Lung (tissue), 12 donors: ENCODE data around the gene FADS1. TPM values are rescaled to one million over a fixed set of nuclear protein-coding genes. Genes with fewer than 3 reads are reported as not detected.

ENCODE experiments used
- ATAC-seq: fragments of 200-7000 bp; cut with Tn5 transposase; one replicate; pipeline ENCODE4 v1.9.1; 2020; ENCODE audit warnings: moderate number of reproducible peaks; ENCODE audit not compliant: insufficient read depth, low FRiP score
- DNase-seq, 3 donors: peaks; one replicate each; pipeline ENCODE4 v3.0.0-alpha.2; 2013 to 2017
- H3K27ac ChIP-seq, 2 donors: one replicate each; pipeline ENCODE4 v1.5.1; 2013; ENCODE audit warnings: mild to moderate bottlenecking in 2 of 2, moderate library complexity in 2 of 2, control low read depth in 1 of 2, inconsistent platforms in 1 of 2, low read depth in 1 of 2, low read length in 1 of 2
- H3K27me3 ChIP-seq, 3 donors: one replicate each; pipeline ENCODE4 v1.5.1; 2013; ENCODE audit warnings: low read length in 2 of 3; ENCODE audit not compliant: control insufficient read depth in 3 of 3, insufficient read depth in 3 of 3
- H3K36me3 ChIP-seq, 4 donors: one replicate each; pipeline ENCODE4 v1.5.1; 2013; ENCODE audit warnings: low read length in 4 of 4, mild to moderate bottlenecking in 1 of 4, moderate library complexity in 1 of 4; ENCODE audit not compliant: control insufficient read depth in 4 of 4, insufficient read depth in 4 of 4
- H3K4me1 ChIP-seq, 5 donors: one replicate each; pipeline ENCODE4 v1.5.1; 2013; ENCODE audit warnings: low read length in 5 of 5, mild to moderate bottlenecking in 2 of 5, moderate library complexity in 1 of 5; ENCODE audit not compliant: control insufficient read depth in 5 of 5, insufficient read depth in 5 of 5
- H3K4me3 ChIP-seq: one replicate; pipeline ENCODE4 v1.5.1; 2013; ENCODE audit warnings: mild to moderate bottlenecking, control low read depth, moderate library complexity
- H3K9ac ChIP-seq, 2 donors: one replicate each; pipeline ENCODE4 v1.5.1; 2013; ENCODE audit warnings: low read length in 2 of 2, control low read depth in 1 of 2; ENCODE audit not compliant: insufficient read depth in 1 of 2
- H3K9me3 ChIP-seq, 4 donors: one replicate each; pipeline ENCODE4 v1.5.1; 2013; ENCODE audit warnings: low read length in 3 of 4, mild to moderate bottlenecking in 1 of 4, moderate library complexity in 1 of 4; ENCODE audit not compliant: control insufficient read depth in 4 of 4, insufficient read depth in 3 of 4
- WGBS, 2 donors: extraction: QIAGEN DNeasy Blood & Tissue Kit; methylation state at CpG; one replicate each; pipeline ENCODE4 v1.1.7; 2013; 5-methylcytosine and 5-hydroxymethylcytosine counted together
- polyA plus RNA-seq, 2 donors: library from polyadenylated mRNA; stranded (reverse); fragments of 200-250 nt; gene quantifications; one replicate each; pipeline ENCODE4 v1.2.1, GENCODE V29; 2013
- total RNA-seq, 2 donors: library from RNA; depleted of rRNA in 1 of 2; stranded (reverse); fragments of >200 nt in 1 of 2; gene quantifications; one replicate each; pipeline ENCODE4 v1.2.1, GENCODE V29; 2014 to 2021
- TF ChIP-seq, protein P1 (sequence below): IDR thresholded peaks from 2 replicates; pipeline ENCODE4 v1.5.1; 2012; ENCODE audit warnings: mild to moderate bottlenecking; ENCODE audit errors: control extremely low read depth, extremely low read depth
- donor health status: control.
- donor health status: control.
- donor health status: Bipolar disorder and iron deficiency.
- donor health status: healthy.
- donor health status: DM: yes; HTN: yes; CAD: no.

The FADS1 gene
- total and polyA plus RNA-seq, 4 donors: 35.1 to 102 (median 45.0) TPM

DNA sequence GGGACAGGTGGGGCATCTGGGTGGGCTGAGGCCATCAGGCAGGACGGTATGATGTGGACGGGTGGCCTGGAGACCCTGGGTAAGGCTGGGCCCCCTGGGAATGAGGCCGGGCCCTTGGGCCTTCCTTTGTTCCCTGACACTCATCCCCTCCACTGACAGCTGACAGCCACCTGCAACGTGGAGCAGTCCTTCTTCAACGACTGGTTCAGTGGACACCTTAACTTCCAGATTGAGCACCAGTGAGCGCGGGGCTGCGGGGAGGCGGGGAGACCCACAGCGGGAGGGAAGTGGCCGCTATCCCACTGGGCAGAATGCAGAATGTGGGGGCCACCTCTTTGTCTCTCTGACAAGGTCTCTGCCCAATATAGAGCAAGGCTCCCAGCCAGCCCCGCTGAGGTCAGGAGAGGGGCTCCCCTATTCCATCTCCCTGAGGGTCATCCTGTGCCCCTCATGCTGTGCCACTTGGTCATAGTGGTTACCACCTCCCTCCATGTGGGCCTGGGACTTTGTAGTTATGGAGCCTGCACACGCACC is 46.8 kb upstream of the FADS1 start:
- H3K27me3 ChIP-seq: no peaks in the 10 kb centered on the region
- H3K9ac ChIP-seq: no peak overlapping the region
- no peak overlapping the region for H3K4me3 ChIP-seq
- peaks cover 0 to 29% (median 6%) of the 10 kb centered on the region in 4 donors for H3K36me3 ChIP-seq
- H3K27ac ChIP-seq: no peak overlapping the region
- TF ChIP-seq, protein P1, sequence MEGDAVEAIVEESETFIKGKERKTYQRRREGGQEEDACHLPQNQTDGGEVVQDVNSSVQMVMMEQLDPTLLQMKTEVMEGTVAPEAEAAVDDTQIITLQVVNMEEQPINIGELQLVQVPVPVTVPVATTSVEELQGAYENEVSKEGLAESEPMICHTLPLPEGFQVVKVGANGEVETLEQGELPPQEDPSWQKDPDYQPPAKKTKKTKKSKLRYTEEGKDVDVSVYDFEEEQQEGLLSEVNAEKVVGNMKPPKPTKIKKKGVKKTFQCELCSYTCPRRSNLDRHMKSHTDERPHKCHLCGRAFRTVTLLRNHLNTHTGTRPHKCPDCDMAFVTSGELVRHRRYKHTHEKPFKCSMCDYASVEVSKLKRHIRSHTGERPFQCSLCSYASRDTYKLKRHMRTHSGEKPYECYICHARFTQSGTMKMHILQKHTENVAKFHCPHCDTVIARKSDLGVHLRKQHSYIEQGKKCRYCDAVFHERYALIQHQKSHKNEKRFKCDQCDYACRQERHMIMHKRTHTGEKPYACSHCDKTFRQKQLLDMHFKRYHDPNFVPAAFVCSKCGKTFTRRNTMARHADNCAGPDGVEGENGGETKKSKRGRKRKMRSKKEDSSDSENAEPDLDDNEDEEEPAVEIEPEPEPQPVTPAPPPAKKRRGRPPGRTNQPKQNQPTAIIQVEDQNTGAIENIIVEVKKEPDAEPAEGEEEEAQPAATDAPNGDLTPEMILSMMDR: no peak
- H3K9me3 ChIP-seq: no peaks in the 10 kb centered on the region
- H3K4me1 ChIP-seq: no peaks in the 10 kb centered on the region
- no peak for DNase-seq
- ATAC-seq: no peak
- 93 to 94% methylated on average over 13 of the region's 13 CpGs for WGBS, 2 donors

DNA sequence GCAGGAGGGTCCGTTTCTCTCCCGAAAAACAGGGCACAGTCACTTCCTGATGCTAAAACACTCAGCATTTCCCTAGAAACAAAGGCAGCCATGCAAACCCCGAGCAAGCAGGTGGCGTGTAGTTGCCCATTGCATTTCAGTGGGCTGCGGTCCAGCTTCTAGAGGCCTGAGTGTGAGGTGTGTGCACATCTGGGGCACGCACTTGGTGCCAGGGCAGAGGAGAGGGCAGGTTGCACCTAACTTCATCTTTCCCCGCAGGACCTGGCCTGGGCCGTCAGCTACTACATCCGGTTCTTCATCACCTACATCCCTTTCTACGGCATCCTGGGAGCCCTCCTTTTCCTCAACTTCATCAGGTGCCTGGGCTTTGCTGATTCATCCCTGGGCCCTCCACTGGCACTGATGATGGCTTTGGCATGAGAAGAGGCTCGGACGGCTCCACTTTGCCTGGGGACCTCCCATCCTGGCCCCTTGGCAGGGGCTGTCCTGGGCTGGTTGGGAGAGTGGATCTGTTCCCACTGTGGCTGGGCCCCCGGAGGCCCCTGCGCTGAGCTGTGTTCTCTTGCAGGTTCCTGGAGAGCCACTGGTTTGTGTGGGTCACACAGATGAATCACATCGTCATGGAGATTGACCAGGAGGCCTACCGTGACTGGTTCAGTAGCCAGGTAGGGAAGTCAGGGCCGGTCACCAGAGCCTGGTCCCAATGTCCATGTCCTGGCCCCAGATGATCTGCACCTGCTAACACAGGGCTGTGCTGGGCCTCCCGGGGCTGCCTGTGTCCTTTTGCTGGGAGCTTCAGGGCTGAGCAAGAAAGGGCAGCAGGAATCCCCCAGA is 46.1 kb upstream of the FADS1 start:
- DNase-seq (no peak), ATAC-seq (no peak)
- WGBS, 2 donors: 93 to 95% methylated on average over 18 of the region's 18 CpGs
- H3K4me1 ChIP-seq: no peaks in the 10 kb centered on the region
- H3K27ac ChIP-seq: no peak overlapping the region
- no peaks in the 10 kb centered on the region for H3K27me3 ChIP-seq
- no peak overlapping the region for H3K4me3 ChIP-seq
- TF ChIP-seq, protein P1: no peak
- peaks cover 0 to 29% (median 6%) of the 10 kb centered on the region in 4 donors for H3K36me3 ChIP-seq
- no peaks in the 10 kb centered on the region for H3K9me3 ChIP-seq
- no peak overlapping the region for H3K9ac ChIP-seq

DNA sequence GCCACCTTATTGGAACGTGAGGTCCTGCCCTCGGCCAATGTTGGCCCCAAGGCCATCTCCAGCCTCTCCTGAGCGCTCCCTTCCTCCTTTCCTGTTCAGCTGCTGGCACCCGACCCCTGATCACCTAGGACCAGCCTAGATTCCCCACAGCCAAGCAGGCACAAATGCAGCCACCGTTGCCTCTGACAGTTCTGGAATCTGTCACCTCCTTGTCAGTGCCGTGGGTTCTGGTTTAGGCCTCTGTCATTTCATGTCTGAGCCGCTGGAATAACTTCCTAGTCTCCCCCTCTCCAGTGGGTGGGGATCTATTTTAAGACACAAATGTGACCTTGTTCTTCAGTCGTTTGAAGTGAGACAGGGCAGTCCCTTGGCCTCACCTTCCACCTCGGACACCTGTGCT is 44.8 kb upstream of the FADS1 start:
- Histone ChIP-seq H3K4me1 (no peaks in the 10 kb centered on the region), H3K4me3 (no peak overlapping the region), H3K36me3 (peaks cover 0 to 41% (median 7%) of the 10 kb centered on the region in 4 donors), H3K27me3 (no peaks in the 10 kb centered on the region), H3K9ac (no peak overlapping the region), H3K27ac (peak overlapping the region in 1 of 2 donors; percentile 55), H3K9me3 (no peaks in the 10 kb centered on the region)
- ATAC-seq (no peak), DNase-seq (no peak)
- WGBS, 2 donors: 74 to 80% methylated on average over 9 of the region's 9 CpGs
- TF ChIP-seq, protein P1: no peak
